ENCODE measurements around the gene PTPRM. TPM values are rescaled to one million over a fixed set of nuclear protein-coding genes. Genes with fewer than 3 reads are reported as not detected.

The PTPRM gene
- total RNA-seq, 4 donors from 2014 or later: 21.4 to 41.8 (median 29.6) TPM

GRCh38 chr18:7545734-7546133 is 21.4 kb upstream of the PTPRM start:
- intact Hi-C loops (cut with DNase I; ENCODE audit: low total_unique reads): no loop called here
- no peak overlapping the region for H3K4me3 ChIP-seq (ENCODE audit: low read depth, poor library complexity, severe bottlenecking)
- DNase-seq (ENCODE audit: low spot score in 2 of 2): no peak
- 70 to 71% methylated on average over 5 of the region's 5 CpGs for WGBS, 2 donors
- TF ChIP-seq, protein P1, sequence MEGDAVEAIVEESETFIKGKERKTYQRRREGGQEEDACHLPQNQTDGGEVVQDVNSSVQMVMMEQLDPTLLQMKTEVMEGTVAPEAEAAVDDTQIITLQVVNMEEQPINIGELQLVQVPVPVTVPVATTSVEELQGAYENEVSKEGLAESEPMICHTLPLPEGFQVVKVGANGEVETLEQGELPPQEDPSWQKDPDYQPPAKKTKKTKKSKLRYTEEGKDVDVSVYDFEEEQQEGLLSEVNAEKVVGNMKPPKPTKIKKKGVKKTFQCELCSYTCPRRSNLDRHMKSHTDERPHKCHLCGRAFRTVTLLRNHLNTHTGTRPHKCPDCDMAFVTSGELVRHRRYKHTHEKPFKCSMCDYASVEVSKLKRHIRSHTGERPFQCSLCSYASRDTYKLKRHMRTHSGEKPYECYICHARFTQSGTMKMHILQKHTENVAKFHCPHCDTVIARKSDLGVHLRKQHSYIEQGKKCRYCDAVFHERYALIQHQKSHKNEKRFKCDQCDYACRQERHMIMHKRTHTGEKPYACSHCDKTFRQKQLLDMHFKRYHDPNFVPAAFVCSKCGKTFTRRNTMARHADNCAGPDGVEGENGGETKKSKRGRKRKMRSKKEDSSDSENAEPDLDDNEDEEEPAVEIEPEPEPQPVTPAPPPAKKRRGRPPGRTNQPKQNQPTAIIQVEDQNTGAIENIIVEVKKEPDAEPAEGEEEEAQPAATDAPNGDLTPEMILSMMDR (IDR thresholded peaks at IDR 0.05): no peak
- no peak for TF ChIP-seq POLR2A (IDR thresholded peaks at IDR 0.05)

DNA sequence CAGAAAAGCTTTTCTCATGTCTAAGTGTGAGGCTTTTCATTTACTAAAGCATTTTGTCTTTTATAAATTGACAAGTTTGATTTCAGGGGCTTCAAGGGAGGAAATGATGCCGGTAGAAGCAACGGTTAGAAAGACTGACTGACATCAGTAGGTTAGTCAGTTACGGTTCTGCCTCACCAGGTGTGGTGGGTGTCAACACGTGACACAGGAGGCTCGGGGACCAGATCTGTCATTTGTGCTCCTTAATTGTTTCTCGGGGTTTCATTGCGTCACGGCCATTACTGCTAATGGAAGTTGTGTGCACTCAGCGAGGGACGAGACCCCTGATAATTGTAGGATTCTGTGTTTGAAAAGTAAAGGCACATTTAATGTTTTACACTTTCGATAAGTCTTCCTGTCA is 18.9 kb upstream of the PTPRM start:
- intact Hi-C loops (cut with DNase I; ENCODE audit: low total_unique reads): no loop called here
- TF ChIP-seq, protein P1 (IDR thresholded peaks at IDR 0.05): no peak
- TF ChIP-seq POLR2A (IDR thresholded peaks at IDR 0.05): no peak
- no peak overlapping the region for H3K4me3 ChIP-seq (ENCODE audit: low read depth, poor library complexity, severe bottlenecking)
- no peak for DNase-seq (ENCODE audit: low spot score in 2 of 2)
- WGBS, 2 donors: 90 to 92% methylated on average over 11 of the region's 11 CpGs

- TF ChIP-seq POLR2A (IDR thresholded peaks at IDR 0.05): no peak
- TF ChIP-seq, protein P1 (IDR thresholded peaks at IDR 0.05): no peak
- WGBS, 2 donors: 52 to 65% methylated on average over 3 of the region's 3 CpGs
- no peak overlapping the region for H3K4me3 ChIP-seq (ENCODE audit: low read depth, poor library complexity, severe bottlenecking)
- intact Hi-C loops (cut with DNase I; ENCODE audit: low total_unique reads): no loop called here
- DNase-seq (ENCODE audit: low spot score in 2 of 2): no peak
Observed at GRCh38 chr18:7548721-7549120, 18.4 kb upstream of the PTPRM start.

- no peak overlapping the region for H3K4me3 ChIP-seq (ENCODE audit: low read depth, poor library complexity, severe bottlenecking)
- intact Hi-C loops (cut with DNase I; ENCODE audit: low total_unique reads): no loop called here
- TF ChIP-seq POLR2A (IDR thresholded peaks at IDR 0.05): no peak
- TF ChIP-seq, protein P1 (IDR thresholded peaks at IDR 0.05): no peak
- WGBS, 2 donors: 71 to 77% methylated on average over 2 of the region's 2 CpGs
- DNase-seq (ENCODE audit: low spot score in 2 of 2): no peak
Observed at GRCh38 chr18:7557973-7558372, 9.1 kb upstream of the PTPRM start.

- 85 to 97% methylated on average over 2 of the region's 2 CpGs for WGBS, 2 donors
- TF ChIP-seq POLR2A (IDR thresholded peaks at IDR 0.05): no peak
- TF ChIP-seq, protein P1 (IDR thresholded peaks at IDR 0.05): no peak
- DNase-seq (ENCODE audit: low spot score in 2 of 2): no peak
- H3K4me3 ChIP-seq (ENCODE audit: low read depth, poor library complexity, severe bottlenecking): no peak overlapping the region
- intact Hi-C loops (cut with DNase I; ENCODE audit: low total_unique reads): no loop called here
Observed at GRCh38 chr18:7558769-7559168, 8.3 kb upstream of the PTPRM start.

- no peak overlapping the region for H3K4me3 ChIP-seq (ENCODE audit: low read depth, poor library complexity, severe bottlenecking)
- no peak for DNase-seq (ENCODE audit: low spot score in 2 of 2)
- intact Hi-C loops (cut with DNase I; ENCODE audit: low total_unique reads): loop anchor here (10.0 kb wide), 1 partner anchor 285 kb away; no protein-coding TSS in a partner anchor
- TF ChIP-seq POLR2A (IDR thresholded peaks at IDR 0.05): no peak
- TF ChIP-seq, protein P1 (IDR thresholded peaks at IDR 0.05): no peak
- WGBS, 2 donors: 84 to 88% methylated on average over 4 of the region's 4 CpGs
Observed at GRCh38 chr18:7559709-7560319, 7.3 kb upstream of the PTPRM start.

Data from lower leg skin (tissue), 4 donors.